GM21576 (cell line): ENCODE results near the gene PROCA1.

Source experiments
- ATAC-seq: cut with Tn5 transposase; IDR thresholded peaks from one replicate; pipeline ENCODE4 v1.9.1; 2021; ENCODE audit warnings: mild to moderate bottlenecking, moderate library complexity; ENCODE audit not compliant: unreplicated experiment

PROCA1 gene, protein sequence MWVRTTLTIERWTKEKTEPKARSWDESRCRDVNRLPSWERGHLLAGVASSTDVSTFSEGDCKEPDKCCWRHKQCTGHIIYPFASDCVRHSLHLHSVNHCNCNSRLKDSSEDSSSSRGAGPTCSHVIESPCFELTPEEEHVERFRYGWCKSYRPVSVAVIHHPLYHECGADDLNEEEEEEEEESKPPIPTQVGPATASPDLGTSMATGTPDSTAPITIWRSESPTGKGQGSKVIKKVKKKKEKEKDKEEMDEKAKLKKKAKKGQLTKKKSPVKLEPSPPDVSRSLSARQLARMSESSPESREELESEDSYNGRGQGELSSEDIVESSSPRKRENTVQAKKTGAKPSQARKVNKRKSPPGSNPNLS

DNA sequence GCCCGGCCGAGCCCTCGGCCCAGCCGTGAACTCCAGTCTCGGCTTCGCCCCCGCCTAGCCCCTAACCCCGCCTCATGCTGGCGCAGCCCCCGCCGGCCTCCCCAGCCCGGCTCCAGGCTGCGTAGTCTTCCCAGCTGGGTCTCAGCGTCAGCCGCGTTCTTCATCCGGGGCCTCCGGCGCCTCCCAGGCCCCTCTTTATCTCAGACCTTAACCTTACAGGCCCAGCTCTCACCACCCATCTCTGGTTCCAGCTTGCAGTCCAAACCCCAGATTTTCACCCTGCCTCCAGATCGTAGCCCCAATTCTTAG, at the start of gene PROCA1:
Gene PROCA1, minus strand, starts transcription at position 166 of the 309 bp plus-strand sequence. CDS start 228 bp downstream, outside the sequence.
- ATAC-seq, result peak; percentile 5

DNA sequence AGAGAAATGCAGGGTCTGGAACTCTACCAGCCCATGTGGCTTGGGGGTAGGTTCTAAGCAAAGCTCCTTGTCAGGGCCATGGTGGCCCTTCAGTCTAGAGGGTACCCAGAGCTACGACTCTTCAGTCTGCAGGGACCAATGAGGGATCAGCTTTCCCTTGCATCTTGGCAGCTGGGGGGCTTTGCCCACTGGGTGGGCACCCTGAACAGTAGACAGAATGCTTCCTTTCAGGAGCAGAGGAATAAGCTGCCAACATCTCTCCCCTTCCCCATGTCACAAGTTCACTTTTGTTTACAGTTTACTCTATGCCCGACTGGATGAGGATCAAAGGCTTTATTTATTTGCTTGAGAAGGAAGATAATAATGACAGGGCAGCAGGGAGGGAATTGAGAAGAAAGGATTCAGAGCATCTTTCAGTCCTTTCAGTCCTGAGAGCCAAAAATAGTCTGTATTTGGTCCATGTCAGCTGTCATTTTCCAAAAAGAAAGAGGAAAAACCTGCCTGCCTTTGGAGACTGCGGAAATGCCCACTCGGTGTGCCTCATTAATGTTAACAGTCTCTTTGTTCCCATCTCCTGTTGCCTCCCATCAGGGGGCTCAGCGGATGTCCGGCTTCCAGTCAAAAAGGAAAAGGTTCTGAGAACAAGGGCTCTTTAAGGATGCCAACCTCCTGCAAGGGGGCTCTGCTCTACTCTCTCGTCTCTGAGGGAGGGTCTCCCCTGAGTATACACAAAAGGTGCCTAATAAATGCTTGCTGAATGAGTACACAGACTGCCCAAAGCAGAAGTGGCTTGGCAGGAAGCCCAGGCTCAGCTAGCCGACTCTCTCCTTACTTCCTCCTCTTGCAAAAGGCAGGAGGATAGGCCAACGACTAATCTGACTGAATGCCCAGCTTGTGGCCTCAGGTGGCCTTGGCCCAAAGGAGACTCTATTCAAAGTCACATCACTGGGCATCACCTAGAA, 49.2 kb upstream of the PROCA1 start:
- no peak for ATAC-seq

DNA sequence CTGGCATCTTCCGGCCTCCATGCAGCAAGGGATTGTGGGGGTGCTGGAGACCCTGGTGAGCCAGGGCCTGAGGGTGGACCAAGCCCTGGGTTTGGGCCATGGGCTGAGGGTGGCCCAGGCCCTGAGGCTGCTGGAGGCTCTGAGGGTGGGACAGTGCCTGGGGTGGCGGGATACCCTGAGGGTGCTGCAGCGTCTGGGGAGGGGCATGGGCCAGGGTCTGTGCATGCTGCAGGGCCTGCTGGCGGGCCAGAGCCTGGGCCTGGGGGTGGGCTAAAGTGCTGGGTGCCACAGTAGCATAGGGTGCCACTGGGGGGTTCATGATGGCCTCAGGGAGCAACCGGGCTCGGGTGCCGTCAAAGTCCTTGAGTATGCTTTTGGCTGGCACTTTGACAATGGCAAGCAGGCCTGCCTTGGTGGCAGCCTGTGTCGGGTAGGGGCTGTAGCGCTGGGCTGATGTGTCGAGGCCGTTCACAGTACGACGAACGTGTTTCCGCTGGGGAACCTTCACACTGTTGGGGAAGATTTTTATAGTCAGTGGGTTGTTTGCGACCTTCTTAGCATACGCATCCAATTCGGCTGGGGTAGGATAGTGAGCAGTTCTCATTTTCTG, 47.7 kb upstream of the PROCA1 start:
- no peak for ATAC-seq

DNA sequence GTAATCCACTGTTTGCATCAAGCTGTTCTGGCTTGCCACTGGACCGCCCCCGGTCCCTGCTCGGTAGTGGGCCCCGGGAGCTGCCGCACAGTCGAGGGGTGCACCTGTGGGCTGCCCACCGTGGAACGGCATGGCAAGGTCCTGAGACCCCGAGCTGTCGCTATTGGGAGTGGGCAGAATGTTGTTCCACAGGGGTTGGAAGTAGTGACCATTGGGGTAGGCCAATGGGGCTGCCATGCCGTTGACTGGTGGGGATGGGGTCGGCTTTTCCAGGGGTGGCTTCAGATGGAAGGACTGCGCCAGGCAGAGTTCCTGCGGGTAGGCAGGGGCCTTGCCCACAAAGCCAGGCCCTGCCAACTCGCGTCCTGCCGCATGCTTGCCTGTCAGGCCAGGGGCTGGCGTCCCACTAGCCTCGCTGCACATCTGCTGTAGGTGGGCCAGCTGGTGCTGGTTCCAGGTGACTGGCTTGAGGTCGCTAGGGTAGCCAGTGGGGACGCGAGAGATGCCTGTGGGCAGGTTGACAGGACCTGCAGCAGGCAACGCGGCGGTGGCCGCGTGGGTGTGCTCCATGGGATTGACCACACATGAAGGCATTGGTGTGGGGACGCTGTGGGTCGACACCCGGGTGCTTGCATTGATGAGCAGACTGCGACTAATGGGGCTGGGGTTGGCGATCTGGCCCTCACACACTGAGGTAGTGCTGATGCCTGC, 46.9 kb upstream of the PROCA1 start:
- no peak for ATAC-seq

DNA sequence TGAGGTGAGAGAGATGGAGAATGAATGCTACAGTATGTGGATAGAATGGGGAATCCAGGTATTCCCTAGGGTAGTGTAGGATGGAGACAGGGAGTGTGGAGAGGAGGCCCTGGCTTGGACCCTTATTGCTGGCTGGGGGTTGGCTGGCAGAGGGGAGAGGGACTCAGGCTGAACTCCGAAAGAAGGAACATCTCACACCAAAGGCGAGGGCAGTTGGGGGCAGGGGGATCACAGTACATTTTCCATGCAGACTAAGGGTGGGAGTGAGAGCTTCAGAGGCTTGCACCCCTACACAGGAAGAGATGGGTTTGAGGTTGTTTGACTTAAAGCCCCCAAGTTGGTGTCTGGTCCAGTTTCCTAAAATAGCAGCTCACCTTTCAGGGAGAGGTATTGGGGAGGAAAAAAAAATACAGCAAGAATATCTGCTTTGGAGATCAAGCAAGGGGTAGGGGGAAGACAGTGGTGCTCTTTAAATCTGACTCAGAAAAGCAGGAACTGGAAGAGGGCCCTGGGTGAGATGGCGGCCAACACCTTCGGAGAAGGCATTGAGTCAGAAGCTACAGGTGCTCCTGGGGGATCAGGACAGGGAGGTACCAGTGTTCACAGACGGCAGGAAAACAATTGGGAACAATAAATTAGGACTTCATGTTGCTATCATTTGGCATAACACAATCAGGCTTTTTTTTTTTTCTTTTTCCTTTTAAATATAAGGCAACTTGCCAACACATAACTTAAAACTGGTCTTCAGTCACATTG, 44.5 kb upstream of the PROCA1 start:
- ATAC-seq, result no peak

DNA sequence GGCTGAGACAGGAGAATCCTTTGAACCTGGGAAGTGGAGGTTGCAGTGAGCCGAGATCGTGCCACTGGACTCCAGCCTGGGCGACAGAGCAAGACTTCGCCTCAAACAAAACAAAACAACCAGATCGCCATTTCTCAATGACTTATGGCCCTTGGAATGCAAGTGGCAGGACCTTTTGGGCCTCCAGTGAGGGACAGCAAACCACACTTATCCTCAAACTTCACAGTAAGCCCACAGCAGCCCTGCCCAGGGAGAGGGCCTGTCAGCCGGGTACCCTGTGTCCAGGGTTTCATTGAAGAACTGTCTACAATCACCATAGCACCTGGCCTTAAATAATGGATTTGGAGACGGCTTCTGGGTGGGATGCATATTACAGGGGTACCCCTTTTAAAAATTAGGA, 43.8 kb upstream of the PROCA1 start:
- no peak for ATAC-seq

DNA sequence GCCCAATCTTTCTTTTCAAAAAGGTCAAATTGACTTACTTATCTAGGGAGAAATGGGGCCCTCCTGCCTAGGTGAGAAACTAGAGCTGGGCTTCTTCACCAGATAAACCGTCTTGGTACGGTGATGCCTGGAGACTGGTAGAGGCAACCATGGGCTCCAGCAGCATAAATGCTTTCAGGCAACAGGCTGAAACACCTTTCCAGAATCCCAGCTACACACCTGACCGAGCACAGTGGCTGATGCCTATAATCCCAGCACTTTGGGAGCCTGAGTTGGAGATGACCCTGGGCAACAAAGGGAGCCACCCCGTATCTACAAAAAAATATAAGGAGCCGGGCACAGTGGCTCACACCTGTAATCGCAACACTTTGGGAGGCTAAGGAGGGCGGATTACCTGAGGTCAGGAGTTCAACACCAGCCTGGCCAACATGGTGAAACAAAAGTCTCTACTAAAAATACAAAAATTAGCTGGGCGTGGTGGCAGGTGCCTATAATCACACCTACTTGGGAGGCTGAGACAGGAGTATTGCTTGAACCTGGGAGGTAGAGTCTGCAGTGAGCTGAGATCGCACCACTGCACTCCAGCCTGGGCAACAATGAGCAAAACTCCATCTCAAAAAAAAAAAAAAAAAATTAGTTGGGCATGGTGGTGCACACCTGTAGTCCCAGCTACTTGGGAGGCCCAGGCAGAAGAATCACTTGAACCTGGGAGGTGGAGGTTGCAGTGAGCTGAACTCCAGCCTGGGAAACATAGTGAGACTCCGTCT, 40.1 kb upstream of the PROCA1 start:
- ATAC-seq, result no peak

DNA sequence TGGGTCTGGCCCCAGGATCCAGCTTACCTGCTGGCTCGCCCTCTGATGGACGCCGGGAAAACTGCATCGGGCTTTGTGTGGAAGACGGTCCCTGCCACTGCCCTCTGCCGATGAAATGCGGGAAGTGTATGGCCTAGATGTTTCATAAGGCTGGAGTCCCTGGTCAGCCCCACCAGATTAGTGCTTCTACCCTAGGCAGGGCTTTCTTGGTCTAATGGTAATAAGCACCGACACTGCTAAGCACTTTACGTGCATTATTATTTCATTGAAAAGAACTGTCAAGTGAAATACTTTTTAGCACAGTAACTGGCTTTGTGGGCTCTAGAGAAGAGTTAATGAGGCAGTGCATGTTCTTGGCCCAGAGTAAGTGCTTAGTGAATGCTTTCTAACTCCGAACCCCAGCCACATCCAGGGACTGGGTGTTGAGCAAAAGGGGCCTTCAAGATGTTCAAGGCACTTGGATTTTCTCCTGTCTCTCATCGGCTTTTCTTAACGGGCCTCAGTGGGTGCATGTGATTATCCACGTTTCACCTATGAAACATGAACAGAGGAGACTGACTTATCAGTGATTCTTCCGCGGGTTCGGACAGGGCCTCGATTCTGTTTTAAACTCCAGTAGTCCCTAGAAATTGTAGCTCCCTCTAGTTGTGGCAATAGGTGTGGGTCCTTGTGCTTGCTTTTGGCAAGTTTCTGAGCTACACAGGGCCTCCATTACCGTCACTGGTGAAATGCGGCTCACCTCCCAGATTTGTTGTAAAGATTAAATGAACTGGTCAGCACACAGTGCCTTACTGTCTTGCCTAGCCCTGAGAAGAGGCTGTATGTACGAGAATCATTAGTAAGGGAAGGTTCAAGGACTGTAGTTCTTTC, 38.7 kb upstream of the PROCA1 start:
- peak; percentile 64 for ATAC-seq

DNA sequence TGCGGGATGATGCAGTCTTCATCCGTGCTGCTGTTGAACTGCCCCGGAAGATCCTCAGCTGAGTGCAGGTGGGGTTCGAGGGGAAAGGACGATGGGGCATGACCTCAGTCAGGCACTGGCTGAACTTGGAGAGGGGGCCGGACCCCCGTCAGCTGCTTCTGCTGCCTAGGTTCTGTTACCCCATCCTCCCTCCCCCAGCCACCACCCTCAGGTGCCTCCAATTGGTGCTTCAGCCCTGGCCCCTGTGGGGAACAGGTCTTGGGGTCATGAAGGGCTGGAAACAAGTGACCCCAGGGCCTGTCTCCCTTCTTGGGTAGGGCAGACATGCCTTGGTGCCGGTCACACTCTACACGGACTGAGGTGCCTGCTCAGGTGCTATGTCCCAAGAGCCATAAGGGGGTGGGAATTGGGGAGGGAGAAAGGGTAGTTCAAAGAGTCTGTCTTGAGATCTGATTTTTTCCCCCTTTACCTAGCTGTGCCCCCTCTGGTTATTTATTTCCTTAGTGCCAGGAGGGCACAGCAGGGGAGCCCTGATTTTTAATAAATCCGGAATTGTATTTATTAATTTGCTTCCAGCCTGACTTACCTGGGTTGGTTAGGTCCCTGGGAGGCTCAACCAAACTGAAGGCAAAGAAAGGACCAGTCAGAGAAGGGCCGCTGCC, 38.0 kb upstream of the PROCA1 start:
- ATAC-seq, result no peak

DNA sequence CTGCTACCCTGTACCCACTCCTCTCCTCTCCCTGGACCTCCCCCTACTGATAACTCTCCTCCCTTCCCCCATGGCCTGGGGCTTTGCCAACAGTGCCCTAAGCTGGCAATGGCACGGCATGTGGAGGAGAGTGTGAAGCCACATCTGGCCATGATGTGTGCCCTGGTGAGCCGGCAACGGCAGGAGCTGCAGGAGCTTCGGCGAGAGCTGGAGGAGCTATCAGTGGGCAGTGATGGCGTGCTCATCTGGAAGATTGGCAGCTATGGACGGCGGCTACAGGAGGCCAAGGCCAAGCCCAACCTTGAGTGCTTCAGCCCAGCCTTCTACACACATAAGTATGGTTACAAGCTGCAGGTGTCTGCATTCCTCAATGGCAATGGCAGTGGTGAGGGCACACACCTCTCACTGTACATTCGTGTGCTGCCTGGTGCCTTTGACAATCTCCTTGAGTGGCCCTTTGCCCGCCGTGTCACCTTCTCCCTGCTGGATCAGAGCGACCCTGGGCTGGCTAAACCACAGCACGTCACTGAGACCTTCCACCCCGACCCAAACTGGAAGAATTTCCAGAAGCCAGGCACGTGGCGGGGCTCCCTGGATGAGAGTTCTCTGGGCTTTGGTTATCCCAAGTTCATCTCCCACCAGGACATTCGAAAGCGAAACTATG, 37.3 kb upstream of the PROCA1 start:
- no peak for ATAC-seq

DNA sequence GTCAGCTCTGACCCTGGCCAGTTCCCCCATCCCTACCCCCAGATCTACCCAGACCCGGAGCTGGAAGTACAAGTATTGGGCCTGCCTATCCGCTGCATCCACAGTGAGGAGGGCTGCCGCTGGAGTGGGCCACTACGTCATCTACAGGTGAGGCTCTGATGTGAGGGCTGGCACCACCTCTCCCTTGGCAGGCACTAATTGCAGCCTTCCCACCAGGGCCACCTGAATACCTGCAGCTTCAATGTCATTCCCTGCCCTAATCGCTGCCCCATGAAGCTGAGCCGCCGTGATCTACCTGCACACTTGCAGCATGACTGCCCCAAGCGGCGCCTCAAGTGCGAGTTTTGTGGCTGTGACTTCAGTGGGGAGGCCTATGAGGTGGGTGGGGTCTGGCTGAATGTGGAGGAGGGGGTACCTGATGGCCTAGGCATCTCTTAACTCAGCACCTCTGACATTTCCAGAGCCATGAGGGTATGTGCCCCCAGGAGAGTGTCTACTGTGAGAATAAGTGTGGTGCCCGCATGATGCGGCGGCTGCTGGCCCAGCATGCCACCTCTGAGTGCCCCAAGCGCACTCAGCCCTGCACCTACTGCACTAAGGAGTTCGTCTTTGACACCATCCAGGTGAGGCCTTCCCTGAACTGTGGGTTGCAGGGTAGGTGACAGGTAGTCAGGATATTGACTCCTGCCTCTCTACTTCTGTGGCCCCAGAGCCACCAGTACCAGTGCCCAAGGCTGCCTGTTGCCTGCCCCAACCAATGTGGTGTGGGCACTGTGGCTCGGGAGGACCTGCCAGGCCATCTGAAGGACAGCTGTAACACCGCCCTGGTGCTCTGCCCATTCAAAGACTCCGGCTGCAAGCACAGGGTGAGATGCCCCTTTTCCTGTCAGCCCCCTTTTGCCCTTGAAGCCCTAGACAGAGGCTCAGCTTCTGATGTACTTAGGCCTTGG, 36.4 kb upstream of the PROCA1 start:
- ATAC-seq, result no peak

DNA sequence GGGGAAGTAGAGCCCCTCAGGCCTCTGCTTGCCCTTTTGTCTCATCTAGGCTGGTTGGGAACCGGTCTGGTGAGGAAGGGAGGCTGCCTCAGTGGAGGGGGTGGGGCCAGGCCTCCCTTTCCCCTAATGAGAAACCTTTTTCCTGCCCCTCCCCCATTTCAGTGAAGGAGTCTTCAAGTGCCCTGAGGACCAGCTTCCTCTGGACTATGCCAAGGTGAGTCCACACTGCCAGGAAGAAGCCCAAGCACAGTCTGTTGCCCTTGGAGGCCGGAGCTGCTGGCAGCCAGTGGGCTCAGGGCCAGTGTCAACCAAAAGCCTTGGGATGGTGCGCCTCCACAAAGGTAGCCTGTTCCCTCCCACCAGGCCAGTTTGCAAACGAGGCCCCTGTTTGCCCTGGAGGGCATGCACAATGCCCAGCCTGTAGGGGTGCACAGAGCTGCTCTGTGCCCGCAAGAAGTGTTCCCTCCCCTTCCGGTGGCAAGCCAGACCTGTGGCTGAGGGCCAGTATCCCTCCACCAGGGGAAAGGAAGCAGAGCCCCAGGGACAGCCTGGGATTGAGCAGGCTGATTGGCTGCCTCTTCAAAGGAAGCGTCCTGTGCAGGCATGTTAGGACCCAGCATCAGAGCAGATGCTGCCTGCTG, 35.5 kb upstream of the PROCA1 start:
- no peak for ATAC-seq

DNA sequence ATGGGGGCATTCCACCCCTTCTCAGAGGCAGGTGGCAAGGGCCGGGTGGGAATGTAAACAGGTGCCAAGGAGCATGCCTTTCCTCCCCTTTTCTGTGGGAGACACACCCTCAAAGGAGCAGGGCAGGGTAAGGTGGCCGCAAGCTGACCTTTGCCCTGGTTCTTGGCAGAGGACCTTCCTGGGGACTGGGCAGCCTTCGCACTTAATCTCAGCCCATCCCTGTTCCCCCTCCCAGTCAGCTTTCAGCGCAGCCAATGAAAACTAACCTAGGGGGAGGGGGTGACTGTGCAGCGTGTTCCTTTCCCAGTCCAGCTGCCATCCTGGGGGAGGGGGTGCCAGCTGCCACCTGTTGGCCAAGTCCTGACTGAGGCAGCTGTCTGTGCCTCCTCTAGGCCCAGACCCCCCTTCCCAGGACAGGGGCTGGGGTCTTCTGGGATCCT, 34.9 kb upstream of the PROCA1 start:
- ATAC-seq, result no peak

DNA sequence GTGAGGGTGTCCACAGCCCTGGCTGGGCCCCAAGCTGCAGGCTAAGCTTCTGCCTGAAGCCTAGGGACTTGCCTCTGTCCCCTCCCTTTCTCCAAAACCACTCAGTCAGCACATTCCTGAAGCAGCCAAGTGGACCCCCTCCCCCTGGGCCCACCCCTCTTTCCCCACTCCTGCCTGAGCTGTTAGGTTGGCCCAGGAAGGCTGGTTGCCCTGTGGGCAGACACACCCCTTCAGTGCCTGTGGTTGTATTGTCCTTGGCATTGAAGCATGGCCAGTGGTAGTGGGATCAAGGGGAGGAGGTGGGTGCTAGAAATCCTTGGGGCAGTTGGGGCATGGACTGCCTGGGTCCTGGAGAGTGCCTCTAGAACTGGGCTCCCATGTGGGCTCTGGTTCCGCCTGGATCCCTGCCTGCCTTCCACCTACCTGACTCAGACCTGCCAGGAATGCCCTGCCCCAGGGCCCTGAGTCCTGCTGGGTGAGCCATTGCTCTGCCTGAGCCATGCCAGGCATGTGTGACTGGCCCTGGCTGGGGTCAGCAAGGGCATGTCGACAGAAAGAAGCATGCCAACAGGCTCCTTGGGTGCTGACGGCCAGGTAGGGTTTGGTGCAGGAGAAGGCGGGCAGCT, 34.2 kb upstream of the PROCA1 start:
- ATAC-seq, result no peak

DNA sequence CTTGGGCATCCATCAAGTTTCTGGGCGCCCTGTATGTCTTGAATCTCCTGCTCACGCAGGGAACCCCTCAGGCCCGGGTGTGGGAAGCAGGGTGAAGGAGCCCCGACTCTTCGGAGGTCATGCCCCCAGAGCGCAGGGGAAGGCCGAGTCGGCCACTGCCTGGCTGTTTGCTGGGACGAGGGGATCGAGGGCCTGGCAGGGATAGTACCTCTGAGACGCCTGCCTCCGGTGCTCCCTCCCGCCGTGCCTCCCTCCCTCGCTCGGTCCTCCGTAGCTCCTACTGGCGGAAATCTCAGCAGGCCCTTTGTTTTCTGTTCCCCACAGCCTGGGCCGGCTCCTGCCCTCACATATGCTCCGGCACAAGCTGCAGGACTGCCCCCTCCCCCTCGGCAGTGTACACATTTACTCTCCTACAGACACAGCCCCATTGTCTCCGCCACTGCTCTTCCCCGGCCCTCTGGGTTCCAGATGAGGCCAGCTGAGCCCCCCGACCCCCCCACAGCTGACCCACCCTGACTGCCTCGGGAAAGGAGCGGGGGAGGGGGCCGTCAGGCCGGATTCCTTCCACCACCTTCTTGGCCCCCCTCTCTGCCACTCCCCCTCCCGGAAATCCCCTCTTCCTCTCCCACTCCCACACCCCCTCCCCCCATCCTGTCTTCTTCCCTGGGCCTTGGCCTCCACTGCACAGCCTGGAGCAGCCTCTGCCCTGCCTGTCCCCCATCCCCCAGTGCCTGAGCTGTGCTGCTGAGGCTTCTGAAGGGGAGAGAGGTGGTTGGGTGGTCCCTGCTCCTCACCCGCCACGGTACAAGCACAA, 33.5 kb upstream of the PROCA1 start:
- no peak for ATAC-seq
